Ovary (tissue), 9 donors: ENCODE results near the gene UBL5. TPM values are rescaled to one million over a fixed set of nuclear protein-coding genes. Genes with fewer than 3 reads are reported as not detected.
A peak's percentile ranks its signal among the peaks of the same experiment; 100 is the strongest.
"Not testable (repeated sequence)": the region's sequence is repeated elsewhere in the genome, so short reads cannot be mapped to it uniquely, and the experiment has no call there.

ENCODE experiments used
- DNase-seq, 5 donors: peaks; one replicate each; pipeline ENCODE4 v3.0.0-alpha.2; 2019 to 2020
- H3K27ac ChIP-seq, 2 donors: fragments of 200-600 bp; one replicate each; pipeline versions ENCODE4 v1.5.1 to v1.8.0; 2019 to 2022
- H3K27me3 ChIP-seq: fragments of 200-600 bp; one replicate; pipeline ENCODE4 v1.8.0; 2022
- H3K36me3 ChIP-seq: fragments of 200-600 bp; sonication (generic); one replicate; pipeline ENCODE4 v1.5.1; 2019
- H3K4me1 ChIP-seq: one replicate; pipeline ENCODE4 v1.8.1; 2013; ENCODE audit warnings: mild to moderate bottlenecking, moderate library complexity; ENCODE audit not compliant: insufficient read depth
- H3K4me3 ChIP-seq: fragments of 200-600 bp; sonication (generic); one replicate; pipeline ENCODE4 v1.5.1; 2017
- H3K9me3 ChIP-seq, 2 donors: fragments of 200-600 bp in 1 of 2; sonication (generic) in 1 of 2; one replicate each; pipeline versions ENCODE4 v1.5.1 to v1.8.1; 2013 to 2019; ENCODE audit warnings: mild to moderate bottlenecking in 1 of 2, moderate library complexity in 1 of 2
- EP300 ChIP-seq: sonication (generic); formaldehyde crosslinking; IDR thresholded peaks from one replicate; pipeline ENCODE4 v1.6.1; 2017; ENCODE audit warnings: antibody characterized with exemption
- POLR2A ChIP-seq: fragments of 450-650 bp; IDR thresholded peaks from one replicate; pipeline ENCODE4 v1.6.1; 2017; ENCODE audit warnings: antibody characterized with exemption, mild to moderate bottlenecking, moderate library complexity
- WGBS, 3 donors: extraction: QIAGEN DNeasy Blood & Tissue Kit in 1 of 3; methylation state at CpG; one replicate each; pipeline versions ENCODE4 v1.1.5 to v1.1.7; 2013 to 2017; 5-methylcytosine and 5-hydroxymethylcytosine counted together
- intact Hi-C, 4 donors: fragments of 100-400 bp; cut with DNase I; formaldehyde crosslinking; loops; one replicate each; pipeline versions ENCODE4 v1.11.0 to v1.15.1; 2022 to 2023
- polyA plus RNA-seq, 2 donors: library from polyadenylated mRNA; stranded (reverse); fragments of 200-250 nt in 1 of 2; fragments of 350-450 nt in 1 of 2; fragmentation: Illumina TruSeq in 1 of 2; extraction: RNeasy Lipid Tissue Mini Kit (QIAGEN cat#74804) in 1 of 2; gene quantifications; one replicate each; pipeline ENCODE4 v1.2.3, GENCODE V29; 2013 to 2014
- total RNA-seq, 7 donors: library from RNA; depleted of rRNA in 2 of 7; stranded (reverse); fragments of >200 nt in 2 of 7; fragmentation: NEBNext Ultra II Directional in 3 of 7; extraction: Animal tissue kit (Norgen Biotek cat#: 25700) in 3 of 7; gene quantifications; one replicate each; pipeline versions ENCODE4 v1.1.0 to v1.2.4, GENCODE V29; 2016 to 2023
- TF ChIP-seq, protein P1 (sequence below), 3 donors: fragments of 450-650 bp in 2 of 3; fragments of 200-600 bp in 1 of 3; IDR thresholded peaks; one replicate each; pipeline versions ENCODE4 v1.5.1 to v1.8.0; 2016 to 2022; ENCODE audit warnings: antibody characterized with exemption in 3 of 3, mild to moderate bottlenecking in 1 of 3
- donor health status: DM: no; HTN: no; CAD: no; lungs with moderate emphysema.
- donor health status: DM: no; HTN: no; CAD: no.
- donor health status: Bipolar disorder and iron deficiency.
- donor health status: DM: yes; HTN: yes; CAD: no.
- donor health status: DM: no; HTN: no; CAD: no.
- donor health status: DM: yes; HTN: yes; CAD: no.

The UBL5 gene
- total and polyA plus RNA-seq, 9 donors, result 217 to 492 (median 265) TPM

DNA sequence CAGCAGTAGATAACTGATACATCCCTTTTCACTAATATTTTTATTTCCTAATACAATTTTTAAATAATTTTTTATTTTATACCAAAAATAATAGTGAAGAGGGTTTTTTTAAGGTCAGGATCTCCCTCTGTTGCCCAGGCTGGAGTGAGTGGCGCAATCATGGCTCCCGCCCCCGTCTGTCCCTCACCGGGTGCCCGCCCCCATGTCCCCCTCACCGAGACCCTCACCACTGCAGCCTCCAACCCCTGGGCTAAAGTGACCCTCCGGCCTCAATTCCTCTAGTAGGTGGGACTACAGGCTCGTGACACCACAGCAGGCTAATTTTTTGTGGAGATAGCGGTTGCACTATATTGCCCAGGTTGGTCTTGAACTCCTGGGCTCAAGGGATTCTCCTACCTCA is 41.4 kb upstream of the UBL5 start:
- H3K4me1 ChIP-seq, result peaks cover 7% of the 10 kb centered on the region
- TF ChIP-seq EP300 (no peak), POLR2A (no peak)
- TF ChIP-seq, protein P1, sequence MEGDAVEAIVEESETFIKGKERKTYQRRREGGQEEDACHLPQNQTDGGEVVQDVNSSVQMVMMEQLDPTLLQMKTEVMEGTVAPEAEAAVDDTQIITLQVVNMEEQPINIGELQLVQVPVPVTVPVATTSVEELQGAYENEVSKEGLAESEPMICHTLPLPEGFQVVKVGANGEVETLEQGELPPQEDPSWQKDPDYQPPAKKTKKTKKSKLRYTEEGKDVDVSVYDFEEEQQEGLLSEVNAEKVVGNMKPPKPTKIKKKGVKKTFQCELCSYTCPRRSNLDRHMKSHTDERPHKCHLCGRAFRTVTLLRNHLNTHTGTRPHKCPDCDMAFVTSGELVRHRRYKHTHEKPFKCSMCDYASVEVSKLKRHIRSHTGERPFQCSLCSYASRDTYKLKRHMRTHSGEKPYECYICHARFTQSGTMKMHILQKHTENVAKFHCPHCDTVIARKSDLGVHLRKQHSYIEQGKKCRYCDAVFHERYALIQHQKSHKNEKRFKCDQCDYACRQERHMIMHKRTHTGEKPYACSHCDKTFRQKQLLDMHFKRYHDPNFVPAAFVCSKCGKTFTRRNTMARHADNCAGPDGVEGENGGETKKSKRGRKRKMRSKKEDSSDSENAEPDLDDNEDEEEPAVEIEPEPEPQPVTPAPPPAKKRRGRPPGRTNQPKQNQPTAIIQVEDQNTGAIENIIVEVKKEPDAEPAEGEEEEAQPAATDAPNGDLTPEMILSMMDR (IDR thresholded peaks at IDR 0.05), result no peak
- H3K4me3 ChIP-seq, result peak overlapping the region; percentile 81
- peak in 3 of 5 donors; percentile 54 to 60 (median 57) for DNase-seq
- intact Hi-C loops, result loop anchor here in 3 of 4 donors (5.0 to 10.0 kb wide), 3 partner anchors 162 to 464 kb away; partner anchors contain the start of genes ZNF561 (in 2 of the 3) and ZNF559 (in 1 of the 3)
- 39 to 55% (median 49%) methylated on average over 9 of the region's 9 CpGs for WGBS, 3 donors
- no peaks in the 10 kb centered on the region for H3K27me3 ChIP-seq
- peak overlapping the region; percentile 77 to 98 for H3K27ac ChIP-seq
- no peaks in the 10 kb centered on the region for H3K36me3 ChIP-seq
- H3K9me3 ChIP-seq, result no peaks in the 10 kb centered on the region

DNA sequence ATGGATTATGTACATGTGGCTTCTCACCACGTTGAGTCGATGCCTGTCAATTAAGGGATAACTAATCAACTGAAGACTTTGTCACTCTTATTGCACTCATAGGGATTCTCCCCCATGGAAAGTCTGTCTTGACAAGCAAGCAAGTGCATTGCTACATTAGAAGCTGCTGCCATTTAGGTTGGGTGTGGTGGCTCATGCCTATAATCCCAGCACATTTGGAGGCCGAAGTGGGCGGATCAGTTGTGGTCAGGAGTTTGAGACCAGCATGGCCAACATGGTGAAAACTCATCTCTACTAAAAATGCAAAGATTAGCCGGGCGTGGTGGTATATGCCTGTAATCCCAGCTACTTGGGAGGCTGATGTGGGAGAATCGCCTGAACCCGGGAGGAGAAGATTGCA is 40.9 kb upstream of the UBL5 start:
- DNase-seq, result no peak
- Histone ChIP-seq H3K4me3 (no peak overlapping the region), H3K36me3 (no peaks in the 10 kb centered on the region), H3K4me1 (peaks cover 7% of the 10 kb centered on the region), H3K27me3 (no peaks in the 10 kb centered on the region), H3K27ac (peak overlapping the region in 1 of 2 donors; percentile 98), H3K9me3 (no peaks in the 10 kb centered on the region)
- intact Hi-C loops, result loop anchor here in 3 of 4 donors (5.0 to 10.0 kb wide), 3 partner anchors 162 to 465 kb away; partner anchors contain the start of genes ZNF561 (in 2 of the 3) and ZNF559 (in 1 of the 3)
- TF ChIP-seq, protein P1 (IDR thresholded peaks at IDR 0.05), result no peak
- TF ChIP-seq POLR2A, result no peak
- no peak for TF ChIP-seq EP300
- WGBS, 3 donors, result 90 to 97% (median 94%) methylated on average over 8 of the region's 8 CpGs

DNA sequence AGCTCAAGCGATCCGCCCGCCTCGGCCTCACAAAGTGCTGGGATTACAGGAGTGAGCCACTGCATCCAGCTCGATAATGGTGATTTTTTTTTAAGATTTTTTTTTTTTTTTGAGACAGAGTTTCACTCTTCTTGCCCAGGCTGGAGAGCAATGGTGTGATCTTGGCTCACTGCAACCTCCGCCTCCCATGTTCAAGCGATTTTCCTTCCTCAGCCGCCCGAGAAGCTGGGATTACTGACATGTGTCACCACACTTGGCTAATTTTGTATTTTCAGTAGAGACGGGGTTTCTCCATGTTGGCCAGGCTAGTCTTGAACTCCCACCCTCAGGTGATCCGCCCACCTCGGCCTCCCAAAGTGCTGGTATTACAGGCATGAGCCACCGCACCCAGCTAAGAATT is 39.1 kb upstream of the UBL5 start:
- intact Hi-C loops, result loop anchor here in 3 of 4 donors (5.0 to 10.0 kb wide), 3 partner anchors 164 to 466 kb away; partner anchors contain the start of genes ZNF561 (in 2 of the 3) and ZNF559 (in 1 of the 3)
- not testable (repeated sequence) for DNase-seq

DNA sequence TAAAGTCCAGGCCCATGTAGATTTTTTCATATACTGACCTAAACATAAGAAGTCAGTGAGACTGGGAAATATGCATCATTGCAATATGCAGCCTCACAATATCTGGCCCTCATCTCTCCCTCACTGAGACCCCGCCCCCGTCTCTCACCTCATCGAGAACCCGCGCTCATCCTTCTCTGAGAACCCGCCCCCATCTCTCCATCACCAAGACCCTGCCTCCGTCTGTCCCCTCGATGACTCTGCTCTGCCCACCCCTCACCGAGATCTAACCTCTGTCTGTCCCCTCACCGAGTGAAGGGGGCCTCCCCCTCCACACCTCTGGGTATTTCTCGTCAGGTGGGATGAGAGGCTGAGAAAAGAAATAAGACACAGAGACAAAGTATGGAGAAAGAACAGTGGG is 38.7 kb upstream of the UBL5 start:
- Histone ChIP-seq H3K27ac (peak overlapping the region in 1 of 2 donors; percentile 81), H3K36me3 (no peaks in the 10 kb centered on the region), H3K4me3 (no peak overlapping the region), H3K4me1 (peaks cover 7% of the 10 kb centered on the region), H3K27me3 (no peaks in the 10 kb centered on the region), H3K9me3 (no peaks in the 10 kb centered on the region)
- 36 to 43% (median 42%) methylated on average over 11 of the region's 11 CpGs for WGBS, 3 donors
- DNase-seq, result peak in 3 of 5 donors; percentile 40 to 44 (median 44)
- TF ChIP-seq POLR2A (no peak), EP300 (no peak)
- TF ChIP-seq, protein P1 (IDR thresholded peaks at IDR 0.05), result no peak
- intact Hi-C loops, result loop anchor here in 3 of 4 donors (5.0 to 10.0 kb wide), 3 partner anchors 164 to 467 kb away; partner anchors contain the start of genes ZNF561 (in 2 of the 3) and ZNF559 (in 1 of the 3)

More for the DNA sequence above, 39.1 kb upstream of the UBL5 start:
- H3K27me3 ChIP-seq, H3K36me3 ChIP-seq, H3K4me3 ChIP-seq, H3K4me1 ChIP-seq, H3K9me3 ChIP-seq: not testable (repeated sequence)
- H3K27ac ChIP-seq, result peak overlapping the region in 1 of 2 donors; percentile 81
- WGBS, 3 donors, result 84 to 87% (median 85%) methylated on average over 13 of the region's 13 CpGs

DNA sequence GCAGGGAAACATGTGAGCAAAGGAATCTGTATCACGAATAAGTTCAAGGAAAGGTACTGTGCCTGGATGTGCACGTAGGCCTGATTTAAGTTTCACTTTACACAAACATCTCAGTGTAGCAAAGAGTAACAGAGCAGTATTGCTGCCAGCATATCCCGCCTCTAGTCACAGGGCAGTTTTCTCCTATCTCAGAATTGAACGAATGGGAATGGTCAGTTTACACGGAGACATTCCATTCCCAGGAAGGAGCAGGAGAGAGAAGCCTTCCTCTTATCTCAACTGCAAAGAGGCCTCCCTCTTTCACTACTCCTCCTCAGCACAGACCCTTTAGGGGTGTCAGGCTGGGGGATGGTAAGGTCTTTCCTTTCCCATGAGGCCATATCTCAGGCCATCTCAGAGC is 38.1 kb upstream of the UBL5 start:
- 3 to 13% (median 5%) methylated on average over 5 of the region's 5 CpGs for WGBS, 3 donors
- not testable (repeated sequence) for H3K4me3 ChIP-seq, H3K27me3 ChIP-seq, H3K4me1 ChIP-seq, H3K36me3 ChIP-seq, H3K9me3 ChIP-seq
- intact Hi-C loops, result loop anchor here in 3 of 4 donors (5.0 to 10.0 kb wide), 3 partner anchors 165 to 467 kb away; partner anchors contain the start of genes ZNF561 (in 2 of the 3) and ZNF559 (in 1 of the 3)
- H3K27ac ChIP-seq, result peak overlapping the region; percentile 47 to 81
- DNase-seq, result peak in 1 of 5 donors; percentile 22

DNA sequence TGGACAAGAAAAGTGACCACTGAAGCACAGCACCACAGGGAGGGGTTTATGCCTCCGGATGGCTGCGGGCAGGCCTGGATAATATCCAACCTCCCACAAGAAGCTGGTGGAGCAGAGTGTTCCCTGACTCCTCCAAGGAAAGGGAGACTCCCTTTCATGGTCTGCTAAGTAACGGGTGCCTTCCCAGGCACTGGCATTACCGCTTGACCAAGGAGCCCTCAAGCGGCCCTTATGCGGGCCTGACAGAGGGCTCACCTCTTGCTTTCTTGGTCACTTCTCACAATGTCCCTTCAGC is 36.7 kb upstream of the UBL5 start:
- not testable (repeated sequence) for H3K27me3 ChIP-seq, H3K4me1 ChIP-seq, H3K36me3 ChIP-seq, H3K9me3 ChIP-seq
- DNase-seq, result peak; percentile 50 to 77 (median 61)
- H3K4me3 ChIP-seq, result peak overlapping the region; percentile 36
- H3K27ac ChIP-seq, result peak overlapping the region; percentile 48 to 81
- WGBS, 3 donors, result 5 to 20% (median 15%) methylated on average over 6 of the region's 6 CpGs
- intact Hi-C loops, result loop anchor here in 2 of 4 donors (5.0 to 10.0 kb wide), 4 partner anchors 164 to 646 kb away; partner anchors contain the start of gene ZNF317 (in 1 of the 2)
